Measurements from ENCODE around the gene DDC. TPM values are rescaled to one million over a fixed set of nuclear protein-coding genes. Genes with fewer than 3 reads are reported as not detected.
"Not testable (repeated sequence)": the region's sequence is repeated elsewhere in the genome, so short reads cannot be mapped to it uniquely, and the experiment has no call there.

Gene DDC
- total and polyA plus RNA-seq, 7 donors = 0.10 to 1.7 (median 0.59) TPM

DNA sequence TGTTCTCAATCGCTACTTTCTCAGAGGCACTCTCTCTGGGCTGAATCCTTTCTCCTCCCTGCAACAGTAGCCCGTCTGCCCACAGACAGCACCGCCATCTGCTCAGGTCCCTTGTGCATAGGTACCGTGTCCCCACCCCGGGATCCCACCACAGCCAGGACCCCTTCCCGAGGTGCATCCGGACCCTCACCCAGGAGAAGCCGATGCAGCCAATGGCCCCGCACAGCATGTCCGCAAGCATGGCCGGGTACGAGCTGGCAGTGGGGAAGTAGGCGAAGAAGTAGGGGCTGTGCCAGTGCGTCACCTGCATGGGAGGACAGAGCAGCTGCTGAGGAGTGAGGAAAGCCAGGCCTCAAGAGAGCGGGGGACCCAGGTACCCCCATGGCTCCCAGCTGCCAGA is 25.5 kb downstream of the DDC start:
- TF ChIP-seq, protein P1, sequence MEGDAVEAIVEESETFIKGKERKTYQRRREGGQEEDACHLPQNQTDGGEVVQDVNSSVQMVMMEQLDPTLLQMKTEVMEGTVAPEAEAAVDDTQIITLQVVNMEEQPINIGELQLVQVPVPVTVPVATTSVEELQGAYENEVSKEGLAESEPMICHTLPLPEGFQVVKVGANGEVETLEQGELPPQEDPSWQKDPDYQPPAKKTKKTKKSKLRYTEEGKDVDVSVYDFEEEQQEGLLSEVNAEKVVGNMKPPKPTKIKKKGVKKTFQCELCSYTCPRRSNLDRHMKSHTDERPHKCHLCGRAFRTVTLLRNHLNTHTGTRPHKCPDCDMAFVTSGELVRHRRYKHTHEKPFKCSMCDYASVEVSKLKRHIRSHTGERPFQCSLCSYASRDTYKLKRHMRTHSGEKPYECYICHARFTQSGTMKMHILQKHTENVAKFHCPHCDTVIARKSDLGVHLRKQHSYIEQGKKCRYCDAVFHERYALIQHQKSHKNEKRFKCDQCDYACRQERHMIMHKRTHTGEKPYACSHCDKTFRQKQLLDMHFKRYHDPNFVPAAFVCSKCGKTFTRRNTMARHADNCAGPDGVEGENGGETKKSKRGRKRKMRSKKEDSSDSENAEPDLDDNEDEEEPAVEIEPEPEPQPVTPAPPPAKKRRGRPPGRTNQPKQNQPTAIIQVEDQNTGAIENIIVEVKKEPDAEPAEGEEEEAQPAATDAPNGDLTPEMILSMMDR (IDR thresholded peaks at IDR 0.05) = no peak
- H3K9me3 ChIP-seq = no peaks in the 10 kb centered on the region
- 94 to 95% (median 94%) methylated on average over 15 of the region's 15 CpGs for WGBS, 3 donors
- no peak overlapping the region for H3K4me3 ChIP-seq
- H3K4me1 ChIP-seq = peaks cover 6% of the 10 kb centered on the region
- DNase-seq = no peak
- no peak for ATAC-seq
- H3K36me3 ChIP-seq (ENCODE audit: insufficient read depth in 1 of 2, low read depth in 1 of 2) = no peaks in the 10 kb centered on the region
- no peaks in the 10 kb centered on the region for H3K27me3 ChIP-seq (ENCODE audit: insufficient read depth in 3 of 3, low read length in 2 of 3)
- H3K27ac ChIP-seq = no peak overlapping the region
- intact Hi-C loops (cut with DNase I) = no loop called here

DNA sequence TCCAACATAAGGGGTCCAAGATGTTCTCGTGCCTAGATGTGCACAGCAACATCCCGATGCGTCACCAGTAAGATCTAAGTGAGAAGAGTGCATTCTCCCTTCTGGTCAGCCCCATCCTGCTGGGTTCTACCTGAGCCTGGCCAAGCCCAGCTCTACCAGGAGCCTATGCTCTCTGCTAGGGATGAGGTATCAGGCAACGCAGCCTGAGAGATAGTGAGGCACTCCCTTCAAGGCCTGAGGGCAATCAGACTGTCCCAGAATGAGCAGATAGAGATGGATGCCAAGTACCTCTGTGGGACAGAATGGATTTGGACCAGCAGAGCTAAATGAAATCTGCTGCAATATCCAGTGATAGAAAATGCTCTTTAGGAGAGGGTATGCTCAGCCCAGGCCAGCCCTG is 26.7 kb downstream of the DDC start:
- no peak overlapping the region for H3K4me3 ChIP-seq
- intact Hi-C loops (cut with DNase I) = no loop called here
- TF ChIP-seq, protein P1 (IDR thresholded peaks at IDR 0.05) = no peak
- H3K4me1 ChIP-seq = peaks cover 10% of the 10 kb centered on the region
- H3K36me3 ChIP-seq (ENCODE audit: insufficient read depth in 1 of 2, low read depth in 1 of 2) = no peaks in the 10 kb centered on the region
- WGBS, 3 donors = 91 to 96% (median 92%) methylated on average over 4 of the region's 4 CpGs
- H3K27me3 ChIP-seq (ENCODE audit: insufficient read depth in 3 of 3, low read length in 2 of 3) = no peaks in the 10 kb centered on the region
- ATAC-seq = no peak
- no peak overlapping the region for H3K27ac ChIP-seq
- no peak for DNase-seq
- no peaks in the 10 kb centered on the region for H3K9me3 ChIP-seq

DNA sequence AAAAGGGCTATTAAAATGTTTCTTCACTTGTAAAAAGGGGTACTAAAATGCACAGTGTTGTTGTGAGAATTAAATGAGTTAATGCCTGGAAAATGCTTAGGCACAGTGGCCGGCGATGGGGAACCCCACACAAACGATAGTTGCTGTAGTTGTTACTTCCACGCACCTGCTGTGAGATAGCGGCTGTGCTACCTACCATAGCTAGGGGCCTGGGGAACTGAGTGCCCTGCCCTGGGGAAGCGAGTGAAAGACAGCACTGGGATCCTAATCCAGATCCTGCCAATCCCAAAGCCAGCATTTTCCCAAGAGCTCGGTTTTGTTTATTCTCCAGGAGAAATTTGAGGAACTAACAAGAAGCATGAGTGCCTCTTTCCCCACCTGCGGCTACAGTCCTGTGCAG is 27.8 kb downstream of the DDC start:
- Histone ChIP-seq H3K4me3 (no peak overlapping the region), H3K27me3 (ENCODE audit: insufficient read depth in 3 of 3, low read length in 2 of 3) (no peaks in the 10 kb centered on the region), H3K27ac (no peak overlapping the region), H3K4me1 (peaks cover 10% of the 10 kb centered on the region), H3K36me3 (ENCODE audit: insufficient read depth in 1 of 2, low read depth in 1 of 2) (no peaks in the 10 kb centered on the region), H3K9me3 (no peaks in the 10 kb centered on the region)
- intact Hi-C loops (cut with DNase I) = no loop called here
- ATAC-seq (no peak), DNase-seq (no peak)
- 90 to 92% (median 91%) methylated on average over 8 of the region's 8 CpGs for WGBS, 3 donors
- TF ChIP-seq, protein P1 (IDR thresholded peaks at IDR 0.05) = no peak

DNA sequence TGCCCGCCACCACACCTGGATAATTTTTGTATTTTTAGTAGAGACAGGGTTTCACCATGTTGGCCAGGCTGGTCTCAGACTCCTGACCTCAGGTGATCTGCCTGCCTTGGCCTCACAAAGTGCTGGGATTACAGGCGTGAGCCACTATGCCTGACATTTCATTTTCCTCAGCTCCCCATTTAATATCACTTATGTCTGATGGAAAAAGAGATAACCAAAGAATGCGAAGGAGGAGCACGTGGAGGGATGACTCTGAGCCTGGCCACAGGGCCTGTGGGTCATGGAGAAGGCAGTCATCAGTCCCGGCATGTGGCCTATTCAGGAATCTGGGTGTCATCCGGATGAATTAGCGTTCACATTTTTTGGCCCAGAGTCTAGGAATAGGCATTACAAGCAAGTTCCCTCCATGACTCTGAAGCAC is 29.9 kb downstream of the DDC start:
- H3K4me1 ChIP-seq; DNase-seq; H3K27me3 ChIP-seq (ENCODE audit: insufficient read depth in 3 of 3, low read length in 2 of 3); intact Hi-C loops (cut with DNase I); H3K4me3 ChIP-seq; H3K9me3 ChIP-seq; H3K27ac ChIP-seq; H3K36me3 ChIP-seq (ENCODE audit: insufficient read depth in 1 of 2, low read depth in 1 of 2): not testable (repeated sequence)
- ATAC-seq = peak in 2 of 4 donors; percentile 57 to 58
- WGBS, 3 donors = 53 to 67% (median 57%) methylated on average over 7 of the region's 7 CpGs

DNA sequence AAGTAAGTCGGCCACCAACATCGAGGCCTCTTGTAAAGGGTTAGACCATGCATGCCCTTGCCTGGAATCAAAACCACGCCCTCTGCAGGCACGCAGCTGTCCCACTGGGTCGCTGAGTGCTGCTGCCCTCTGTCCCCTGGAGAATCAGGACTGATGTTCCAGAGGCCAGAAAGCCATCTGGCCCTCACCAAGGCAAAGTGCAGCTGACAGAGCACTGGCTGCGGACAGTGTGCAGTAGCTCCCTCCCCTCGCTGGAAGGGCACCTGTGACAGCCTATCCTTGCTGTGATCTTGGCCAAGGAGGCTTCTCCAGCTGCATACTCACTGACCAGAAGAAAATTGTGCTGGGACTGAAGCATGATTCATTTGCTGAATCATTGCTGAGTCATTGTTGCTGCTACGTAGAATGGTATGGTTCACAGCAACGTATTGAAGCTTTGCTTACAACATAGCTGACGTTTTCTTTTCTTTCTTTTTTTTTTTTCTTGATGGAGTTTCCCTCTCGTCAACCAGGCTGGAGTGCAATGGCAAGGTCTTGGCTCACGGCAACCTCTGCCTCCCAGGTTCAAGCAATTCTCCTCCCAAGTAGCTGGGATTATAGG is 30.4 kb downstream of the DDC start:
- Histone ChIP-seq H3K4me1 (peaks cover 10% of the 10 kb centered on the region), H3K4me3 (no peak overlapping the region), H3K27ac (no peak overlapping the region), H3K9me3 (no peaks in the 10 kb centered on the region), H3K36me3 (ENCODE audit: insufficient read depth in 1 of 2, low read depth in 1 of 2) (no peaks in the 10 kb centered on the region), H3K27me3 (ENCODE audit: insufficient read depth in 3 of 3, low read length in 2 of 3) (no peaks in the 10 kb centered on the region)
- TF ChIP-seq, protein P1 (IDR thresholded peaks at IDR 0.05) = no peak
- intact Hi-C loops (cut with DNase I) = no loop called here
- DNase-seq (peak in 1 of 2 donors; percentile 46), ATAC-seq (peak; percentile 77 to 95 (median 90))
- 39 to 55% (median 39%) methylated on average over 12 of the region's 12 CpGs for WGBS, 3 donors
